HCT116 (cell line): Measurements from ENCODE around the gene C1orf35. TPM values are rescaled to one million over a fixed set of nuclear protein-coding genes. Genes with fewer than 3 reads are reported as not detected.
A peak's percentile ranks its signal among the peaks of the same experiment; 100 is the strongest.

ENCODE experiments used
- ATAC-seq: fragments of 200-7000 bp; cut with Tn5 transposase; 2 replicates; pipeline ENCODE4 v1.9.1; 2020; ENCODE audit warnings: mild to moderate bottlenecking, moderate library complexity
- BruUV-seq: library from RNA; stranded (reverse); fragments of 400-500 nt; replicated peaks from 2 replicates; lab custom pipeline; 2021; lab: Mats Ljungman, UMichigan
- CTCF ChIA-PET: fragments of 300-600 bp; sonication (Branson Sonifier 250); formaldehyde crosslinking; loops from one replicate; lab custom pipeline; 2021; ENCODE audit warnings: antibody characterized with exemption; lab: Charles Lee
- POLR2A ChIA-PET: fragments of 300-600, 350-600 bp; sonication (Branson Sonifier 250); formaldehyde crosslinking; loops from one replicate; lab custom pipeline; 2021; ENCODE audit warnings: antibody characterized with exemption; lab: Charles Lee
- RAD21 ChIA-PET, 2 experiments: fragments of 300-600 bp; sonication (Branson Sonifier 250); formaldehyde crosslinking; loops; one replicate each; lab custom pipeline; 2023; ENCODE audit warnings: low total read pairs in 2 of 2; ENCODE audit not compliant: uncharacterized antibody in 2 of 2, unreplicated experiment in 2 of 2, low non-redundant PET in 1 of 2; lab: Charles Lee
- DNase-seq: peaks from one replicate; pipeline ENCODE4 v3.0.0-alpha.2; 2010; ENCODE audit warnings: low read depth, low spot score
- H2AFZ ChIP-seq: fragments of 200-600 bp; shearing (Covaris generic), sonication (generic); 2 replicates; pipeline ENCODE4 v1.6.1; 2017; ENCODE audit warnings: low read depth, mixed run types, mixed read lengths, antibody characterized with exemption, low read length; ENCODE audit not compliant: poor library complexity, severe bottlenecking
- H3K27ac ChIP-seq: 2 replicates; pipeline ENCODE4 v1.5.1; 2012; ENCODE audit warnings: low read depth, low read length
- H3K27me3 ChIP-seq: fragments of 200-600 bp; sonication (generic); 2 replicates; pipeline ENCODE4 v1.6.1; 2016; ENCODE audit warnings: mixed run types, low read length, mixed read lengths; ENCODE audit not compliant: insufficient read depth
- H3K36me3 ChIP-seq, 2 experiments: fragments of 200-500 bp in 1 of 2; fragments of 200-600 bp in 1 of 2; sonication (Bioruptor generic) in 1 of 2; sonication (generic) in 1 of 2; 2 replicates each; pipeline versions ENCODE4 v1.5.1 to v1.6.1; 2014 to 2016; ENCODE audit warnings: low read length in 2 of 2, inconsistent platforms in 1 of 2, mixed read lengths in 1 of 2, mixed run types in 1 of 2; ENCODE audit not compliant: insufficient read depth in 2 of 2, control insufficient read depth in 1 of 2
- H3K4me1 ChIP-seq, 2 experiments: fragments of 200-600 bp in 1 of 2; sonication (generic) in 1 of 2; 2 replicates each; pipeline versions ENCODE4 v1.5.1 to v1.6.1; 2012 to 2017; ENCODE audit warnings: low read length in 2 of 2, inconsistent platforms in 1 of 2, mild to moderate bottlenecking in 1 of 2, mixed read lengths in 1 of 2, mixed run types in 1 of 2, moderate library complexity in 1 of 2; ENCODE audit not compliant: insufficient read depth in 2 of 2, control insufficient read depth in 1 of 2
- H3K4me2 ChIP-seq: fragments of 200-600 bp; sonication (generic); 2 replicates; pipeline ENCODE4 v1.6.1; 2017; ENCODE audit warnings: mixed run types, low read length, mixed read lengths
- H3K4me3 ChIP-seq, 2 experiments: fragments of 200-600 bp in 1 of 2; sonication (generic) in 1 of 2; replicated peaks in 1 of 2; 2 replicates each; pipeline ENCODE4 v1.5.1; 2011 to 2016; ENCODE audit warnings: low read length in 2 of 2, control low read depth in 1 of 2, low read depth in 1 of 2, mild to moderate bottlenecking in 1 of 2, mixed read lengths in 1 of 2, mixed run types in 1 of 2
- H3K79me2 ChIP-seq: fragments of 200-600 bp; sonication (generic); 2 replicates; pipeline ENCODE4 v1.6.1; 2017; ENCODE audit warnings: mild to moderate bottlenecking, mixed run types, low read length, moderate library complexity, mixed read lengths; ENCODE audit not compliant: insufficient read depth
- H3K9ac ChIP-seq: fragments of 200-600 bp; sonication (generic); 2 replicates; pipeline ENCODE4 v1.6.1; 2016; ENCODE audit warnings: low read length, mixed read lengths
- H3K9me2 ChIP-seq: fragments of 200-600 bp; sonication (generic), shearing (Covaris generic); 2 replicates; pipeline ENCODE4 v1.6.1; 2017; ENCODE audit warnings: mixed run types, mild to moderate bottlenecking, moderate library complexity; ENCODE audit not compliant: insufficient read depth
- H3K9me3 ChIP-seq, 2 experiments: fragments of 200-500 bp in 1 of 2; fragments of 200-600 bp in 1 of 2; sonication (Bioruptor generic) in 1 of 2; sonication (generic) in 1 of 2; 2 replicates each; pipeline ENCODE4 v1.6.1; 2014 to 2017; ENCODE audit warnings: low read length in 2 of 2, mixed read lengths in 2 of 2, inconsistent platforms in 1 of 2, low read depth in 1 of 2, mild to moderate bottlenecking in 1 of 2, mixed run types in 1 of 2, moderate library complexity in 1 of 2; ENCODE audit not compliant: control insufficient read depth in 1 of 2, insufficient read depth in 1 of 2
- H4K20me1 ChIP-seq: fragments of 200-600 bp; sonication (generic), shearing (Covaris generic); 2 replicates; pipeline ENCODE4 v1.6.1; 2017; ENCODE audit warnings: mixed run types, mild to moderate bottlenecking, moderate library complexity; ENCODE audit not compliant: insufficient read depth
- CBX3 ChIP-seq: IDR thresholded peaks from 2 replicates; pipeline ENCODE4 v1.6.1; 2012; ENCODE audit warnings: low read depth
- CEBPB ChIP-seq: IDR thresholded peaks from 2 replicates; pipeline ENCODE4 v1.6.1; 2012; ENCODE audit warnings: low read depth
- EZH2 ChIP-seq: fragments of 200-600 bp; sonication (generic); IDR thresholded peaks from 2 replicates; pipeline ENCODE4 v1.6.1; 2017; ENCODE audit warnings: antibody characterized with exemption, mixed run types
- EZH2phosphoT487 ChIP-seq: fragments of 200-600 bp; IDR thresholded peaks from 2 replicates; pipeline ENCODE4 v1.6.1; 2018; ENCODE audit warnings: antibody characterized with exemption, borderline replicate concordance
- FOSL1 ChIP-seq: IDR thresholded peaks from 2 replicates; pipeline ENCODE4 v1.6.1; 2012; ENCODE audit warnings: low read depth
- JUND ChIP-seq: IDR thresholded peaks from 2 replicates; pipeline ENCODE4 v1.6.1; 2012
- MAX ChIP-seq: IDR thresholded peaks from 2 replicates; pipeline ENCODE4 v1.6.1; 2012
- POLR2AphosphoS5 ChIP-seq: IDR thresholded peaks from 2 replicates; pipeline ENCODE4 v1.6.1; 2011; ENCODE audit warnings: mild to moderate bottlenecking, low read depth, low read length, moderate library complexity
- RAD21 ChIP-seq: IDR thresholded peaks from 2 replicates; pipeline ENCODE4 v1.6.1; 2012; ENCODE audit warnings: low read depth, mild to moderate bottlenecking
- SIN3A ChIP-seq: IDR thresholded peaks from 2 replicates; pipeline ENCODE4 v1.6.1; 2012; ENCODE audit warnings: low read depth
- SP1 ChIP-seq: IDR thresholded peaks from 2 replicates; pipeline ENCODE4 v1.6.1; 2012; ENCODE audit warnings: low read depth
- SRF ChIP-seq: IDR thresholded peaks from 2 replicates; pipeline ENCODE4 v1.6.1; 2012; ENCODE audit warnings: low read depth
- TCF7L2 ChIP-seq: IDR thresholded peaks from 2 replicates; pipeline ENCODE4 v1.7.0; 2011; ENCODE audit warnings: borderline replicate concordance, inconsistent platforms; ENCODE audit not compliant: insufficient read depth, insufficient read length; ENCODE audit errors: extremely low read depth
- YY1 ChIP-seq: IDR thresholded peaks from 2 replicates; pipeline ENCODE4 v1.6.1; 2011; ENCODE audit warnings: low read length, low read depth, moderate library complexity, mild to moderate bottlenecking; ENCODE audit not compliant: insufficient replicate concordance; ENCODE audit errors: extremely low read depth
- ZFX ChIP-seq: fragments of 450-650 bp; IDR thresholded peaks from 2 replicates; pipeline ENCODE4 v1.6.1; 2017
- ZNF274 ChIP-seq: fragments of 200-500 bp; sonication (Bioruptor generic); IDR thresholded peaks from 2 replicates; pipeline ENCODE4 v1.6.1; 2014; ENCODE audit warnings: mild to moderate bottlenecking, low read depth, low read length, inconsistent platforms
- intact Hi-C: fragments of 100-400 bp; cut with micrococcal nuclease; formaldehyde crosslinking; loops from 2 replicates; pipeline ENCODE4 v1.10.0; 2022
- total RNA-seq: library from RNA; stranded (reverse); gene quantifications from one replicate; pipeline ENCODE4 v1.2.1, GENCODE V29; 2021; ENCODE audit not compliant: unreplicated experiment
- TF ChIP-seq, protein P1 (sequence below): IDR thresholded peaks from 2 replicates; pipeline ENCODE4 v1.6.1; 2012; ENCODE audit warnings: low read depth
- TF ChIP-seq, protein P2 (sequence below): IDR thresholded peaks from 2 replicates; pipeline ENCODE4 v1.6.1; 2012
- TF ChIP-seq, protein P3 (sequence below), 3 experiments: fragments of 200-600 bp in 1 of 3; sonication (generic) in 1 of 3; IDR thresholded peaks in 2 of 3; conservative IDR thresholded peaks in 1 of 3; 2 replicates each; pipeline ENCODE4 v1.5.1; 2012 to 2017; ENCODE audit warnings: low read depth in 2 of 3, low read length in 2 of 3, antibody characterized with exemption in 1 of 3, borderline replicate concordance in 1 of 3, control low read depth in 1 of 3, mild to moderate bottlenecking in 1 of 3, mixed read lengths in 1 of 3, mixed run types in 1 of 3, moderate library complexity in 1 of 3; ENCODE audit not compliant: insufficient read depth in 1 of 3

Gene C1orf35
- total RNA-seq, 1 experiment from 2014 or later, result 26.1 TPM

- Histone ChIP-seq H3K79me2 (peaks cover 20% of the 10 kb centered on the region), H2AFZ (no peak overlapping the region), H3K27ac (no peak overlapping the region), H3K4me1 (no peaks in the 10 kb centered on the region), H3K4me2 (no peak overlapping the region), H3K4me3 (no peak overlapping the region), H3K27me3 (no peaks in the 10 kb centered on the region), H3K9ac (no peak overlapping the region), H3K9me2 (no peaks in the 10 kb centered on the region), H3K9me3 (no peaks in the 10 kb centered on the region), H3K36me3 (0 out of 4 replicates have a peak, but pooled peaks cover 0 to 6% of the 10 kb centered on the region in 2 experiments), H4K20me1 (no peaks in the 10 kb centered on the region)
- ATAC-seq, result peak; percentile 8; the same call in 1 of the 2 replicates
- no peak for DNase-seq
- ChIA-PET CTCF (no interaction called here), RAD21 (no interaction called here), POLR2A (no interaction called here)
- intact Hi-C loops, result no loop called here
- BruUV-seq, result no TSS peak
- TF ChIP-seq SIN3A, result no peak
- no peak for TF ChIP-seq EZH2
- TF ChIP-seq, protein P1, sequence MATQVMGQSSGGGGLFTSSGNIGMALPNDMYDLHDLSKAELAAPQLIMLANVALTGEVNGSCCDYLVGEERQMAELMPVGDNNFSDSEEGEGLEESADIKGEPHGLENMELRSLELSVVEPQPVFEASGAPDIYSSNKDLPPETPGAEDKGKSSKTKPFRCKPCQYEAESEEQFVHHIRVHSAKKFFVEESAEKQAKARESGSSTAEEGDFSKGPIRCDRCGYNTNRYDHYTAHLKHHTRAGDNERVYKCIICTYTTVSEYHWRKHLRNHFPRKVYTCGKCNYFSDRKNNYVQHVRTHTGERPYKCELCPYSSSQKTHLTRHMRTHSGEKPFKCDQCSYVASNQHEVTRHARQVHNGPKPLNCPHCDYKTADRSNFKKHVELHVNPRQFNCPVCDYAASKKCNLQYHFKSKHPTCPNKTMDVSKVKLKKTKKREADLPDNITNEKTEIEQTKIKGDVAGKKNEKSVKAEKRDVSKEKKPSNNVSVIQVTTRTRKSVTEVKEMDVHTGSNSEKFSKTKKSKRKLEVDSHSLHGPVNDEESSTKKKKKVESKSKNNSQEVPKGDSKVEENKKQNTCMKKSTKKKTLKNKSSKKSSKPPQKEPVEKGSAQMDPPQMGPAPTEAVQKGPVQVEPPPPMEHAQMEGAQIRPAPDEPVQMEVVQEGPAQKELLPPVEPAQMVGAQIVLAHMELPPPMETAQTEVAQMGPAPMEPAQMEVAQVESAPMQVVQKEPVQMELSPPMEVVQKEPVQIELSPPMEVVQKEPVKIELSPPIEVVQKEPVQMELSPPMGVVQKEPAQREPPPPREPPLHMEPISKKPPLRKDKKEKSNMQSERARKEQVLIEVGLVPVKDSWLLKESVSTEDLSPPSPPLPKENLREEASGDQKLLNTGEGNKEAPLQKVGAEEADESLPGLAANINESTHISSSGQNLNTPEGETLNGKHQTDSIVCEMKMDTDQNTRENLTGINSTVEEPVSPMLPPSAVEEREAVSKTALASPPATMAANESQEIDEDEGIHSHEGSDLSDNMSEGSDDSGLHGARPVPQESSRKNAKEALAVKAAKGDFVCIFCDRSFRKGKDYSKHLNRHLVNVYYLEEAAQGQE, result no peak
- TF ChIP-seq ZFX, result no peak
- TF ChIP-seq, protein P2, sequence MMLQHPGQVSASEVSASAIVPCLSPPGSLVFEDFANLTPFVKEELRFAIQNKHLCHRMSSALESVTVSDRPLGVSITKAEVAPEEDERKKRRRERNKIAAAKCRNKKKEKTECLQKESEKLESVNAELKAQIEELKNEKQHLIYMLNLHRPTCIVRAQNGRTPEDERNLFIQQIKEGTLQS, result no peak
- TF ChIP-seq CEBPB, result no peak
- TF ChIP-seq EZH2phosphoT487, result no peak
- no peak for TF ChIP-seq TCF7L2
- TF ChIP-seq JUND, result no peak
- no peak for TF ChIP-seq ZNF274
- no peak for TF ChIP-seq MAX
- no peak for TF ChIP-seq RAD21
- no peak for TF ChIP-seq YY1
- no peak for TF ChIP-seq SRF
- TF ChIP-seq, protein P3, sequence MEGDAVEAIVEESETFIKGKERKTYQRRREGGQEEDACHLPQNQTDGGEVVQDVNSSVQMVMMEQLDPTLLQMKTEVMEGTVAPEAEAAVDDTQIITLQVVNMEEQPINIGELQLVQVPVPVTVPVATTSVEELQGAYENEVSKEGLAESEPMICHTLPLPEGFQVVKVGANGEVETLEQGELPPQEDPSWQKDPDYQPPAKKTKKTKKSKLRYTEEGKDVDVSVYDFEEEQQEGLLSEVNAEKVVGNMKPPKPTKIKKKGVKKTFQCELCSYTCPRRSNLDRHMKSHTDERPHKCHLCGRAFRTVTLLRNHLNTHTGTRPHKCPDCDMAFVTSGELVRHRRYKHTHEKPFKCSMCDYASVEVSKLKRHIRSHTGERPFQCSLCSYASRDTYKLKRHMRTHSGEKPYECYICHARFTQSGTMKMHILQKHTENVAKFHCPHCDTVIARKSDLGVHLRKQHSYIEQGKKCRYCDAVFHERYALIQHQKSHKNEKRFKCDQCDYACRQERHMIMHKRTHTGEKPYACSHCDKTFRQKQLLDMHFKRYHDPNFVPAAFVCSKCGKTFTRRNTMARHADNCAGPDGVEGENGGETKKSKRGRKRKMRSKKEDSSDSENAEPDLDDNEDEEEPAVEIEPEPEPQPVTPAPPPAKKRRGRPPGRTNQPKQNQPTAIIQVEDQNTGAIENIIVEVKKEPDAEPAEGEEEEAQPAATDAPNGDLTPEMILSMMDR (IDR thresholded peaks at IDR 0.05 in 2 of 3, conservative IDR thresholded peaks at IDR 0.05 in 1 of 3; ENCODE audit: borderline replicate concordance in 1 of 3, insufficient read depth in 1 of 3, low read depth in 2 of 3, low read length in 2 of 3), result no peak
- TF ChIP-seq POLR2AphosphoS5, result no peak
- no peak for TF ChIP-seq FOSL1
- no peak for TF ChIP-seq SP1
- no peak for TF ChIP-seq CBX3
Measured at GRCh38 chr1:228148935-228149405, 45.8 kb upstream of the C1orf35 start.
